Coronary artery (tissue), 2 donors: ENCODE measurements around the gene IPPK.

Source experiments
- DNase-seq: peaks from one replicate; pipeline ENCODE4 v3.0.0-alpha.2; 2017; ENCODE audit warnings: low spot score
- H3K27ac ChIP-seq, 2 donors: fragments of 200-600 bp; sonication (generic); one replicate each; pipeline ENCODE4 v1.5.1; 2016 to 2019
- H3K4me3 ChIP-seq: fragments of 200-600 bp; sonication (generic); 2 replicates; pipeline ENCODE4 v1.5.1; 2016; ENCODE audit warnings: mild to moderate bottlenecking, moderate library complexity
- TF ChIP-seq, protein P1 (sequence below): fragments of 200-600 bp; sonication (generic); IDR thresholded peaks from one replicate; pipeline ENCODE4 v1.5.1; 2019; ENCODE audit warnings: antibody characterized with exemption

Gene IPPK

DNA sequence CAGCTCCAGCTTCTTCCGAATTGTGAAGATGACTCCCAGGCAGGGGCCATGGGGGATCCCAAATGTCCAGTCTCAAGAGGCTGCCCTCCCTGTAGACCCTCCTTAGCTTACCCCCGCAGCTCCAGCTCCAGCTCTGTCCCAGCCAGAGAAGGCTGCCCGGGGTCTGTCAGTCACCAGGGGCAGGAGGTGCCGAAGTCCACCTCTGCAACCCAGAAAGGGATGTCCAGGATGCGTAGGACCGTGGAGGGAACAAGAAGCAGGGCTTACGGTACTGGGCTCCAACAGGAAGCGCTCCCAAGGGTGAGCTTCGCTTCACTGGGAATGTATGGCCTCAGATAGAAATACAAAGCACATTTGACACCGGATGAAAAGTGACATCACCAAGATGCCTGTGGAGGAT, 6.0 kb downstream of the IPPK start:
- no peak overlapping the region for H3K4me3 ChIP-seq
- no peak overlapping the region for H3K27ac ChIP-seq
- no peak for DNase-seq
- TF ChIP-seq, protein P1, sequence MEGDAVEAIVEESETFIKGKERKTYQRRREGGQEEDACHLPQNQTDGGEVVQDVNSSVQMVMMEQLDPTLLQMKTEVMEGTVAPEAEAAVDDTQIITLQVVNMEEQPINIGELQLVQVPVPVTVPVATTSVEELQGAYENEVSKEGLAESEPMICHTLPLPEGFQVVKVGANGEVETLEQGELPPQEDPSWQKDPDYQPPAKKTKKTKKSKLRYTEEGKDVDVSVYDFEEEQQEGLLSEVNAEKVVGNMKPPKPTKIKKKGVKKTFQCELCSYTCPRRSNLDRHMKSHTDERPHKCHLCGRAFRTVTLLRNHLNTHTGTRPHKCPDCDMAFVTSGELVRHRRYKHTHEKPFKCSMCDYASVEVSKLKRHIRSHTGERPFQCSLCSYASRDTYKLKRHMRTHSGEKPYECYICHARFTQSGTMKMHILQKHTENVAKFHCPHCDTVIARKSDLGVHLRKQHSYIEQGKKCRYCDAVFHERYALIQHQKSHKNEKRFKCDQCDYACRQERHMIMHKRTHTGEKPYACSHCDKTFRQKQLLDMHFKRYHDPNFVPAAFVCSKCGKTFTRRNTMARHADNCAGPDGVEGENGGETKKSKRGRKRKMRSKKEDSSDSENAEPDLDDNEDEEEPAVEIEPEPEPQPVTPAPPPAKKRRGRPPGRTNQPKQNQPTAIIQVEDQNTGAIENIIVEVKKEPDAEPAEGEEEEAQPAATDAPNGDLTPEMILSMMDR: no peak

DNA sequence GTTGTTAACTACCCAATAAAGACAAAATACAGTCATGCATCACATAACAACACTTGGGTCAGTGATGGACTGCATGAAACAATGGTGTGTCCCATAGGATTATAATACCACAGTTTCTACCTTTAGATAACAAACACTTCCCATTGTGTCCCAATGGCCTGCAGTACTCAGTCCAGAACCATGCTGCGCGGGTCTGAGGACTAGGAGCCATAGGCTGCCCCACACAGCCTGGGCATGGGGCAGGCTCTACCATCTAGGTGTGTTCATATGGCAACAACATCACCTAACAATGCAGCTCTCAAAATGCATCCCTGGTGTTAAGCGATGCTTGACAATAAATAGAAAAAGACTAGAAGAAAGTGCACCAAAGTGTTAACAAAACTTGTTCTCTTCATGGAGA, 6.8 kb downstream of the IPPK start:
- Histone ChIP-seq H3K27ac (no peak overlapping the region), H3K4me3 (no peak overlapping the region)
- TF ChIP-seq, protein P1: no peak
- DNase-seq: no peak

DNA sequence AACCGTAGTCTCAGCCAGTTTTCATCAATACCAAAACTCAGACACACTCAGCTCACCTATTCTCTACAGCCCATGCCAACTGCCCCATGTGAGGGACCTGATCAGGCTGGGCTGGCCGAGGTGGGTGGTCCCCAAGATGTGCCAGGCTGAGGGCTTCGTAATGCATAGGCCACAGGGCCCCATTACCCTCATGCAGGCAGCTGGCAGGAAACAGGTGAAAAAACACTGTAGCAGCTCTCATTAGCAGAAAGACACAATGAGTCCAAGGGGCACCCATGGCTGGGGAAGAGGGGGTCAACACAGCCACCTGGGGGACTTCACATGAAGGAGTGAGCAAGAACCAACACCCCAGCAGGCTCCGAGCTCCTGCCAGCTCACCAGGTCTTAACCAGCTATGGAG, 8.2 kb downstream of the IPPK start:
- DNase-seq: no peak
- TF ChIP-seq, protein P1: no peak
- Histone ChIP-seq H3K27ac (no peak overlapping the region), H3K4me3 (no peak overlapping the region)

DNA sequence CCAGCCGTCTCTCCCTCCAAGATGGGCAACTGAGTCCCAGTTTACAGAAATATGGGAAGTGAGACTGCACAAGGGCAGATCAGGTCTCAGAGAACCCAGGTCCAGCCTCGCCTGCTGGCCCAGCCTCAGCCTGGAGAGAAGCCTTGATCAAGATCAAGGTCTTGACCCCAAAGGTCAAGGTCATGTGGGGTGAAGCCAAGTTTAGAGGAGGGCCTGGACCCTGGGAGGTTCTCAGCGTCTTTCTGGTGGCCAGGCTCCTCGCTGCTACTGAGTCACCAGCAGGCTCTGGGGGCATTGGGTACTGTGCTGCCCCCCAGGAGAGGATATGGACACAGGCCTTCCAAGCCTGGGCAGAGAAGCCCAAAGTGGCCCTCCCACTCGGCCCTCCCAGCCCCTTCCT, 8.8 kb downstream of the IPPK start:
- no peak overlapping the region for H3K27ac ChIP-seq
- no peak for DNase-seq

DNA sequence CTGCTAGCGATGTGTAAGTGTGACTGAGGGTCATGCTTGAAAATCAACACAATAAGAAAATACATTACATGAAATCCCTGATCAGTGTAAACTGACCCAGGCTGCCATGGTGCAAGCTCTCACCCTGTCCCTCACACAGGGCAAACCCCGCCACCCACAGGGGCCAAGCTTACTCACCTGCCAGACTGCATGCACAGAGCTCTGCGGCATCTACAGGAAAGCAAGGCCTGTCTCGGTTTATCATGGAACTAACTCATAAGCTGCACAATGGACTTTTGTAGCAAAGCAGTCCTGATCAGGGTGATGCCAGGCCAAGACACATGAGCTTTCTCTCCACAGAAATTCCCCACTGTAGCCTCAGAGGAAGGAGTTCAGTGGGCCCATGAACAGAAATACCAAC, 9.7 kb downstream of the IPPK start:
- DNase-seq: no peak
- no peak overlapping the region for H3K27ac ChIP-seq

More for the DNA sequence above, 8.8 kb downstream of the IPPK start:
- no peak overlapping the region for H3K4me3 ChIP-seq
- TF ChIP-seq, protein P1: no peak

DNA sequence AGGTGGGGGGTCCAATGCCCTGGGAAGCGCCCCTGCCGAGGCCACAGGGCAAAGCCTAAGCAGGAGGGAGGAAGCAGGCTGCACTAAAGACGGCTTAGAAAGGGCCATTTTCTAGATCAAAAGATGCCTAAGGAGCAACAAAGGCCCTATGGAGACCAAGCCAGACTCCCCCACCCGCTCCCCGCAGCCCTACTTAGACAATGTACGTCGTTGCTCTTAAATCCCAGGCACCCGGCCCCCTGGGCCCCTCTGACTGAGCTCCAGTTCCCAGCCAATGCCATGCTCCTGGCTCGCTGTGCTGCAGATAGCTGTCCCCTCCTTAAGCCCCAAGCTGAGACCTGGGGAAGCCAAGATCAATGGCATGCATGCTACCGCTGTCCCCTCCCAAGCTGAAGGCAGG, 10.3 kb downstream of the IPPK start:
- TF ChIP-seq, protein P1: no peak
- Histone ChIP-seq H3K27ac (no peak overlapping the region), H3K4me3 (no peak overlapping the region)
- DNase-seq: no peak

More for the DNA sequence above, 9.7 kb downstream of the IPPK start:
- no peak overlapping the region for H3K4me3 ChIP-seq
- TF ChIP-seq, protein P1: no peak

DNA sequence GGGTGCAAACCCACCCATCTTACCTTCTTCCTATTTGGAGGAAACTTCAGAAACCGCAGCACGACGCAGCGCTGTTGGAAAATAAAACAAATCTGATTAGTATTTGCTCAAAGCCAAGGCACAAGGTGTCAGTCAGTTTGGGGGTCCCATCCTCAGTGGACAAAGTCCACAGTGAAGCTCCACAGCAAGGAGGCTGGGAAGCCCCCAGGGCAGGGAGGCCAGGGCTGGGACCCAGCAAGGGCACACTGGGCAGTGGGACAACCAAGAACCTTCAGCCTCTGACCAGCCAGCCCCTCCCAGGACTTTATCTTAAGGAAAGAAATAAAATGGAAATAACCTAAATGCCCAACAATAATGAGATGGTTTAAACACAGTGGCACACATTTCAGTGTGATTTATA, 11.3 kb downstream of the IPPK start:
- H3K27ac ChIP-seq: no peak overlapping the region
- TF ChIP-seq, protein P1: no peak

More for the DNA sequence above, 11.3 kb downstream of the IPPK start:
- no peak overlapping the region for H3K4me3 ChIP-seq
- no peak for DNase-seq
